Epithelial cell of alveolus of lung (primary cell): ENCODE data around the gene MSH2. TPM values are rescaled to one million over a fixed set of nuclear protein-coding genes. Genes with fewer than 3 reads are reported as not detected.

Experiments
- total RNA-seq: library from RNA; depleted of rRNA; stranded (reverse); fragments of >200 nt; gene quantifications from 2 replicates; pipeline ENCODE4 v1.2.1, GENCODE V29; 2015

The MSH2 gene
- total RNA-seq: 9.7 and 19.8 TPM in 2 replicates

DNA sequence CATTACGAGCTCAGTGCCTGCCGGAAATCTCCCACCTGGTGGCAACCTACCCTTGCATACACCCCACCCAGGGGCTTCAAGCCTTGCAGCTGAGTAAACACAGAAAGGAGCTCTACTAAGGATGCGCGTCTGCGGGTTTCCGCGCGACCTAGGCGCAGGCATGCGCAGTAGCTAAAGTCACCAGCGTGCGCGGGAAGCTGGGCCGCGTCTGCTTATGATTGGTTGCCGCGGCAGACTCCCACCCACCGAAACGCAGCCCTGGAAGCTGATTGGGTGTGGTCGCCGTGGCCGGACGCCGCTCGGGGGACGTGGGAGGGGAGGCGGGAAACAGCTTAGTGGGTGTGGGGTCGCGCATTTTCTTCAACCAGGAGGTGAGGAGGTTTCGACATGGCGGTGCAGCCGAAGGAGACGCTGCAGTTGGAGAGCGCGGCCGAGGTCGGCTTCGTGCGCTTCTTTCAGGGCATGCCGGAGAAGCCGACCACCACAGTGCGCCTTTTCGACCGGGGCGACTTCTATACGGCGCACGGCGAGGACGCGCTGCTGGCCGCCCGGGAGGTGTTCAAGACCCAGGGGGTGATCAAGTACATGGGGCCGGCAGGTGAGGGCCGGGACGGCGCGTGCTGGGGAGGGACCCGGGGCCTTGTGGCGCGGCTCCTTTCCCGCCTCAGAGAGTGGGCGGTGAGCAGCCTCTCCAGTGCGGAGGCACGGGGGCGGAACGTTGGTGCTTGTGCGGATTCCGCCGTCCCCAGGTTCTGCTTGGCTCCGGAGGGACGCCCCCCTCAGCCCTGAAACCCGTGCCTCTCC, at the start of gene MSH2:
MSH2 (plus strand) TSS at position 352 of the 804 bp plus-strand sequence; CDS start at position 388, 36 bp downstream.

Other genes starting within 250 kb of the MSH2 start
- gene STPG4, start 247.8 kb upstream of the MSH2 start, total RNA-seq: 1.0 TPM in 1 of 2 replicates, not detected in the other
- gene CALM2, start 226.6 kb upstream of the MSH2 start, total RNA-seq: 416 and 850 TPM in 2 replicates
- 0.48 and 3.4 TPM in 2 replicates for gene EPCAM, start 33.8 kb upstream of the MSH2 start, total RNA-seq
- 0.52 TPM in 1 of 2 replicates, not detected in the other for gene KCNK12, start 167.8 kb downstream of the MSH2 start, total RNA-seq